DOHH2 (cell line): ENCODE results near the gene TMEM88.

ENCODE experiments used
- H3F3A ChIP-seq: fragments of 200-600 bp; sonication (generic), shearing (Covaris generic); 2 replicates; pipeline ENCODE4 v1.6.0; 2016; ENCODE audit warnings: antibody characterized with exemption, mild to moderate bottlenecking; ENCODE audit not compliant: control insufficient read depth, insufficient read depth
- H3K27ac ChIP-seq: fragments of 200-600 bp; sonication (generic); 2 replicates; pipeline ENCODE4 v1.5.1; 2014; ENCODE audit warnings: low read depth, mild to moderate bottlenecking, low read length, moderate library complexity
- H3K27me3 ChIP-seq: fragments of 200-600 bp; sonication (generic); 2 replicates; pipeline ENCODE4 v1.6.1; 2014; ENCODE audit warnings: mild to moderate bottlenecking, low read length, mixed read lengths; ENCODE audit not compliant: control insufficient read depth
- H3K36me3 ChIP-seq: fragments of 200-600 bp; sonication (generic); 2 replicates; pipeline ENCODE4 v1.6.1; 2014; ENCODE audit warnings: mild to moderate bottlenecking, low read length, moderate library complexity, mixed read lengths; ENCODE audit not compliant: control insufficient read depth
- H3K4me1 ChIP-seq: fragments of 200-600 bp; sonication (generic); 2 replicates; pipeline ENCODE4 v1.6.1; 2014; ENCODE audit warnings: mild to moderate bottlenecking, low read length, mixed read lengths; ENCODE audit not compliant: control insufficient read depth
- H3K4me2 ChIP-seq: fragments of 200-600 bp; sonication (generic); 2 replicates; pipeline ENCODE4 v1.6.0; 2014; ENCODE audit warnings: mild to moderate bottlenecking, low read length, moderate library complexity
- H3K4me3 ChIP-seq: fragments of 200-600 bp; sonication (generic); 2 replicates; pipeline ENCODE4 v1.5.1; 2014; ENCODE audit warnings: mild to moderate bottlenecking, low read length, mixed read lengths
- H3K79me2 ChIP-seq: fragments of 200-600 bp; sonication (generic); 2 replicates; pipeline ENCODE4 v1.6.1; 2014; ENCODE audit warnings: mild to moderate bottlenecking, low read length, mixed read lengths; ENCODE audit not compliant: control insufficient read depth
- H3K9me2 ChIP-seq: fragments of 200-600 bp; sonication (generic); replicated peaks from 2 replicates; pipeline ENCODE4 v1.6.1; 2014; ENCODE audit warnings: mild to moderate bottlenecking, low read length, mixed read lengths; ENCODE audit not compliant: control insufficient read depth
- H3K9me3 ChIP-seq: fragments of 200-600 bp; sonication (generic); 2 replicates; pipeline ENCODE4 v1.6.1; 2014; ENCODE audit warnings: antibody characterized with exemption, low read length, mixed read lengths; ENCODE audit not compliant: control insufficient read depth, insufficient read depth
- H4K20me1 ChIP-seq: fragments of 200-600 bp; sonication (generic); 2 replicates; pipeline ENCODE4 v1.6.0; 2014; ENCODE audit warnings: low read depth, mild to moderate bottlenecking, antibody characterized with exemption, low read length, moderate library complexity; ENCODE audit not compliant: control insufficient read depth, insufficient read depth
- EZH2phosphoT487 ChIP-seq: fragments of 200-600 bp; sonication (generic); IDR thresholded peaks from 2 replicates; pipeline ENCODE4 v1.6.1; 2017; ENCODE audit warnings: borderline replicate concordance, mild to moderate bottlenecking, antibody characterized with exemption, low read length, moderate library complexity, mixed read lengths
- TF ChIP-seq, protein P1 (sequence below): fragments of 200-600 bp; sonication (generic); IDR thresholded peaks from one replicate; pipeline ENCODE4 v1.5.1; 2014; ENCODE audit warnings: antibody characterized with exemption, mild to moderate bottlenecking, low read depth, low read length; ENCODE audit not compliant: poor library complexity, severe bottlenecking

Gene TMEM88

DNA sequence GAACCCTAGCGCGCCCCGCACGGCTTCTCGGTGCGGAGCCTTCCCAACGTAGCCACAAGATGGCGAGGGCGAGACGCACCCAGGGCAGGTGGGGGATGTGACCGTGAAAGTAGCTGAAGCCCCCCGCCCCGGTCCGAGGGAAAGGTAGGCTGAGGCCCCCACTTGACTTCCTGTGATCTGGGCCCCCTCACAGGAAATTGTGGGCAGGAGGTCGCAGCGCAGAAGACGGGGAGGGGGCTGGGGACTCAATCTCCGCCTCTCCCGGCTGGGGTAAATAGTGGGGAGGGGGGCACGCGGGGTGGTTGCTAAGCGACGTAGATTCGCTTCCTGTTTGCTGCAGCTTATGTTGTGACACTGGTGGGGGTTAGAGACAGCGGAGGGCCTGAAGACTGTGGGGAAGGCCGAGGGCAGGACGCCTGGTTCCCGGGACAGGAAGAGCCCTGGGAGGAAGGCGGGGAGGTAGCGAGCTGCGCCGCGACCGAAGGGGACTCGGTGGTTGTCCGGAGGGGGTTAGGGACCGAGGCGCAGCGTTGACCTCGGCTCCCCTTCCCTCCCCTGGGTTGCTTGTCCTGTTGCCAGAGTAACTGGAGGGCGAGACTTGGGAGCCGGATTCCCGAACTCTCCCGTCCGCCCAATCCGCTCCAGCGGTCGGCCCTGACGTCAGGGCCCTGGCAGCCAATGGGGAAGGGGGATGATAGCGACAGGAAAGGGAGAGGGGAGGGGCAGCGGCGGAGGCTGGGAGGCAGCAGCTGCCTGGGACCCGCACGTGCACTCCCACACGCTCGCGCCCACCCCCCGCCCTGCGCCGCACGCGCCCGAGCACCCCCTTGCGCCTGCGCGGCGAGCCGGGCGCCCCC, 19.7 kb upstream of the TMEM88 start:
- Histone ChIP-seq H3K27ac (peak overlapping the region; percentile 89), H3K9me2 (no peaks in the 10 kb centered on the region), H3K4me2 (peak overlapping the region; percentile 93), H3K4me3 (peak overlapping the region; percentile 78), H3F3A (peaks cover 23% of the 10 kb centered on the region), H3K4me1 (peaks cover 40% of the 10 kb centered on the region), H3K9me3 (no peaks in the 10 kb centered on the region), H3K36me3 (peaks cover 17% of the 10 kb centered on the region), H3K79me2 (peaks cover 31% of the 10 kb centered on the region), H4K20me1 (no peaks in the 10 kb centered on the region), H3K27me3 (peaks cover 20% of the 10 kb centered on the region)
- TF ChIP-seq, protein P1, sequence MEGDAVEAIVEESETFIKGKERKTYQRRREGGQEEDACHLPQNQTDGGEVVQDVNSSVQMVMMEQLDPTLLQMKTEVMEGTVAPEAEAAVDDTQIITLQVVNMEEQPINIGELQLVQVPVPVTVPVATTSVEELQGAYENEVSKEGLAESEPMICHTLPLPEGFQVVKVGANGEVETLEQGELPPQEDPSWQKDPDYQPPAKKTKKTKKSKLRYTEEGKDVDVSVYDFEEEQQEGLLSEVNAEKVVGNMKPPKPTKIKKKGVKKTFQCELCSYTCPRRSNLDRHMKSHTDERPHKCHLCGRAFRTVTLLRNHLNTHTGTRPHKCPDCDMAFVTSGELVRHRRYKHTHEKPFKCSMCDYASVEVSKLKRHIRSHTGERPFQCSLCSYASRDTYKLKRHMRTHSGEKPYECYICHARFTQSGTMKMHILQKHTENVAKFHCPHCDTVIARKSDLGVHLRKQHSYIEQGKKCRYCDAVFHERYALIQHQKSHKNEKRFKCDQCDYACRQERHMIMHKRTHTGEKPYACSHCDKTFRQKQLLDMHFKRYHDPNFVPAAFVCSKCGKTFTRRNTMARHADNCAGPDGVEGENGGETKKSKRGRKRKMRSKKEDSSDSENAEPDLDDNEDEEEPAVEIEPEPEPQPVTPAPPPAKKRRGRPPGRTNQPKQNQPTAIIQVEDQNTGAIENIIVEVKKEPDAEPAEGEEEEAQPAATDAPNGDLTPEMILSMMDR: peak; percentile 96
- no peak for TF ChIP-seq EZH2phosphoT487

DNA sequence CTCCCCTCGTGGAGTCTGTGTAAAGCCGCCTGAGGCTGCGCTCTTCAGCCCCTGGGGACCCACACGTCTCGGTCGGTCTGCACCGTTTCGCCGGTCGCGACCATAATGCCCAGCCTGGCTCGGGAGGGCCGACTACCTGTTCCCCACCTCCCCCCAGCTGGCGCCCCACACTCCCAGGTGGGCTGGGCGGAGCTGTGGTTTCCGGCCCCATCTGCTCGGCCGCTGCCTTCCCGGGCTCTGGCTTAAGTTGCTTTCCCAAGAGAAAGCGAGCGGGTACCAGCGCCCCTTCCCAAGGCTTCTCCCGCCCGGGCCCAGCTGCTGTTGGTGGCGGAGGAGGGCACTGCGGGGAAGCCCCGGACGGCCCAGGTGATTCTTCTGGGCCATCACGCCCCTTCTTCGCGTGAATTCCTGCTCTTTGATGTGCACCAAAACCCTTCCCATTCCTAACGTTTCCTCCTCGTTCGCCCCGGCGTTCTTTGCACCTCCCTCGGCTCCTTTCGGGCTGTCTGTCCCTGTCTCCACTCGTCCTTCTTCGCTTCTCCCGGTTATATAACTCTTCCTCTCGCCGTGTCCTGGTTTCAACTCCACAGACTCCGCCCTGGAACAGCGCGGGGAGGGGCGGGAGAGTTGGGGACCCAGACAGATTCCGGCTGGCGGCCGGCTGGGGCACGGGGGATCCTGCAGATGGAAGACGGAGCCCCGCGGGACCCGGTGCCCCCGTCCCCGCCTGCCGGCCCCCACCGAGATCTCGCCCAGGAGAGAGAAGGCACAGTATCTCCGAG, 18.9 kb upstream of the TMEM88 start:
- no peaks in the 10 kb centered on the region for H3K9me2 ChIP-seq
- H3K9me3 ChIP-seq: no peaks in the 10 kb centered on the region
- H3K27me3 ChIP-seq: peaks cover 12% of the 10 kb centered on the region; the same call in 1 of the 2 replicates
- peak overlapping the region; percentile 78 for H3K4me3 ChIP-seq
- peak overlapping the region; percentile 89 for H3K27ac ChIP-seq
- peaks cover 31% of the 10 kb centered on the region for H3F3A ChIP-seq
- H3K4me2 ChIP-seq: peak overlapping the region; percentile 93
- H4K20me1 ChIP-seq: no peaks in the 10 kb centered on the region
- peaks cover 39% of the 10 kb centered on the region for H3K79me2 ChIP-seq
- H3K36me3 ChIP-seq: peaks cover 25% of the 10 kb centered on the region
- TF ChIP-seq, protein P1: no peak
- TF ChIP-seq EZH2phosphoT487: no peak
- H3K4me1 ChIP-seq: peaks cover 48% of the 10 kb centered on the region

DNA sequence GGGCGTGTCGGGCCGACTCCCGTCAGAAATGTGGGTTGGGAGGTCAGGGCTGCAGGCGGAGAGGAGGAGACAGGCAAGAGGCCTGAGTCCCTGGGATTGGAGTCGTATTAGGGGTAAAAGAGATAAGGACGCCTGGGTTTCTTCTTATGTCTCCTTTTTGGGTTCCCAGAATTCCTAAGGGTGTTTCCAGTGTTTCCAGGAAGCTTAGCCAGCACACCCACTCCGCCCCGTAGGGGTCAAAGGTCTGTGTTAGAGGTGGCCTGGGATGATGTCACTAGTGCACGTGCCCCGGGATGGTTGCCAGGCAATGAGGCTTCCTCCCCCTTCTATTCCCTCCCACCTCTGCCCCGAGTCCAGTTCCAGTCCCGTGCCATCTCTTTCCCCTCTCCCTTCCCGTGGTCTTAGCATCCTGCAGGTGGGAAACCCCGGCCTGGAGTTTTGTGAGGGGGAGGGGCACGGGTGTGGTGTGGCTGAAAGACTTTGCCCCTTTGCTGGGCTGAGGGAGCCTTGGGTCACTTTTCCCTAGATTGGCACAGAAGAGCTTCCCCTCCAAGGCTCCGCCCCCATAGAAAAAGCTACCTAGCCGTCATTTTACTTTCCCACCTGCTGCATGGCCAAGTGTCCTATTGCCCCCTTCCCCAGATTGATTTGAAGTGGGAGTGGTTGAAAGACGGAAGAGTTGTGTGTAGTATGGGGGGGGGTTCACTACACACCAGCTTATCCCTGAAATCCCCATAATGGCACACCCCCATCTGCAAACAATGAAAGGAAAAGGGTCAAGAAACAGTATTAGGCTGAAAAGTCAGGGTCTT, 18.1 kb upstream of the TMEM88 start:
- H3K4me1 ChIP-seq: peaks cover 53% of the 10 kb centered on the region
- peaks cover 6% of the 10 kb centered on the region; the same call in 1 of the 2 replicates for H3K27me3 ChIP-seq
- peaks cover 36% of the 10 kb centered on the region for H3F3A ChIP-seq
- peak overlapping the region; percentile 93 for H3K4me2 ChIP-seq
- TF ChIP-seq EZH2phosphoT487: no peak
- TF ChIP-seq, protein P1: no peak
- H3K4me3 ChIP-seq: peak overlapping the region; percentile 78
- no peaks in the 10 kb centered on the region for H3K9me3 ChIP-seq
- H3K9me2 ChIP-seq: no peaks in the 10 kb centered on the region
- peaks cover 47% of the 10 kb centered on the region for H3K79me2 ChIP-seq
- H3K27ac ChIP-seq: peak overlapping the region; percentile 89
- H3K36me3 ChIP-seq: peaks cover 32% of the 10 kb centered on the region
- H4K20me1 ChIP-seq: no peaks in the 10 kb centered on the region
